Stimulated activated CD8-positive, alpha-beta memory T cell treated with anti-CD3 and anti-CD28 coated beads, Interleukin-4, amount 100 ng/mL, for 24 hours (primary cell): ENCODE measurements around the gene STOML3.
A peak's percentile ranks its signal among the peaks of the same experiment; 100 is the strongest.
"Not testable (repeated sequence)": the region's sequence is repeated elsewhere in the genome, so short reads cannot be mapped to it uniquely, and the experiment has no call there.

Source experiments
- DNase-seq: peaks from one replicate; pipeline ENCODE4 v3.0.0-alpha.2; 2020; ENCODE audit warnings: low read depth

STOML3 gene

GRCh38 chr13:38990693-38991092 lies at the start of gene STOML3:
Gene STOML3 (minus strand): TSS chr13:38990831. CDS start chr13:38990721, 110 bp downstream.
- no peak for DNase-seq

GRCh38 chr13:39040206-39040605 lies 49.6 kb upstream of the STOML3 start:
- no peak for DNase-seq

GRCh38 chr13:39039041-39039440 lies 48.4 kb upstream of the STOML3 start:
- DNase-seq: no peak

GRCh38 chr13:39038569-39039030 lies 48.0 kb upstream of the STOML3 start:
- peak; percentile 14 for DNase-seq

- DNase-seq: peak; percentile 75
Measured at GRCh38 chr13:39037880-39038568, 47.4 kb upstream of the STOML3 start, which contains the start of the genes NHLRC3 and PROSER1. Gene NHLRC3 (plus strand): TSS chr13:39038456. CDS start chr13:39038640, 184 bp downstream. Gene PROSER1 (minus strand): TSS chr13:39038089. CDS start chr13:39037242, 847 bp downstream.

- no peak for DNase-seq
Measured at GRCh38 chr13:39037410-39037879, 46.8 kb upstream of the STOML3 start.

GRCh38 chr13:39036212-39036611 lies 45.6 kb upstream of the STOML3 start:
- DNase-seq: no peak

- DNase-seq: no peak
Measured at GRCh38 chr13:39035799-39036198, 45.2 kb upstream of the STOML3 start.

GRCh38 chr13:39035204-39035603 lies 44.6 kb upstream of the STOML3 start:
- DNase-seq: no peak

GRCh38 chr13:39034085-39034484 lies 43.5 kb upstream of the STOML3 start:
- no peak for DNase-seq

GRCh38 chr13:39032150-39032549 lies 41.5 kb upstream of the STOML3 start:
- DNase-seq: no peak

- no peak for DNase-seq
Measured at GRCh38 chr13:39025433-39025839, 34.8 kb upstream of the STOML3 start.

- no peak for DNase-seq
Measured at GRCh38 chr13:39023761-39024160, 33.1 kb upstream of the STOML3 start.

- DNase-seq: no peak
Measured at GRCh38 chr13:39023316-39023715, 32.7 kb upstream of the STOML3 start.

- DNase-seq: no peak
Measured at GRCh38 chr13:39020853-39021462, 30.3 kb upstream of the STOML3 start.

- no peak for DNase-seq
Measured at GRCh38 chr13:39016787-39017186, 26.2 kb upstream of the STOML3 start.

- DNase-seq: no peak
Measured at GRCh38 chr13:39016087-39016486, 25.5 kb upstream of the STOML3 start.

- DNase-seq: no peak
Measured at GRCh38 chr13:39013462-39013861, 22.8 kb upstream of the STOML3 start.

GRCh38 chr13:39012608-39013007 lies 22.0 kb upstream of the STOML3 start:
- no peak for DNase-seq

GRCh38 chr13:39006371-39007111 lies 15.9 kb upstream of the STOML3 start:
- DNase-seq: not testable (repeated sequence)

- DNase-seq: no peak
Measured at GRCh38 chr13:38998739-38999138, 8.1 kb upstream of the STOML3 start.

GRCh38 chr13:38993381-38993780 lies 2.8 kb upstream of the STOML3 start:
- no peak for DNase-seq

- DNase-seq: no peak
Measured at GRCh38 chr13:38981096-38981495, 9.5 kb downstream of the STOML3 start.
